ENCODE data around the gene COL2A1.

The COL2A1 gene

DNA sequence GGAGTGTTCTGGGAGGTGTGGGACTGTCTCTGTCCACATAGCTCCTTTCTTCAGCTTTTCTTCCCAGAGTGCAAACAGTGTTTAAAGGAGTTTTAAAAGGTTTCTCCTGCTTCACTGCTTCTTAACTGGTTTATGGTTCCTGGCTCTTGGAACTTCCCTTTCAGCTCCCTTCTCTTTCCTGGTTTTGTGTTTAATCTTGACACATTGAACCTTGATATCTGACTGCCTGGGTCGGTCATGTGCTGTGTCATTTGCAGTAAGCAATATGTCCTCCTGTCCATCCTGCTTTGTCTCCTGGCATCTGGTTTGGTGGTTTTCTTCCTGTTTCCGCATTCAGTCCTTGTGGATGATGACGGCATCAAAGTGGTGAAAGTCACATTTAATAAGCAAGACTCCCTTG lies 38.7 kb downstream of the COL2A1 start:
- Histone ChIP-seq H3K4me1 (ENCODE audit: insufficient read depth, low read length, severe bottlenecking) (peaks cover 29% of the 10 kb centered on the region), H2AFZ (ENCODE audit: low read length) (no peak overlapping the region), H3K36me3 (ENCODE audit: insufficient read depth, low read length) (peaks cover 60% of the 10 kb centered on the region), H3K79me2 (ENCODE audit: insufficient read depth, low read length) (no peaks in the 10 kb centered on the region), H3K4me3 (ENCODE audit: low read depth, low read length, poor library complexity, severe bottlenecking) (no peak overlapping the region), H3K4me2 (ENCODE audit: low read length) (peak overlapping the region; percentile 93; the same call in 1 of the 2 replicates), H3K9ac (ENCODE audit: low read length) (no peak overlapping the region; the same call in 1 of the 2 replicates), H4K20me1 (ENCODE audit: insufficient read depth, low read length) (no peaks in the 10 kb centered on the region), H3K27me3 (ENCODE audit: insufficient read depth, low read length) (no peaks in the 10 kb centered on the region), H3K27ac (ENCODE audit: low read depth, low read length, poor library complexity, severe bottlenecking) (no peak overlapping the region), H3K9me3 (ENCODE audit: low read length) (no peaks in the 10 kb centered on the region), H3F3A (ENCODE audit: insufficient read depth, low read length) (no peaks in the 10 kb centered on the region; the same call in 1 of the 2 replicates), H3K9me2 (ENCODE audit: low read depth, low read length) (no peaks in the 10 kb centered on the region)
- TF ChIP-seq, protein P1, sequence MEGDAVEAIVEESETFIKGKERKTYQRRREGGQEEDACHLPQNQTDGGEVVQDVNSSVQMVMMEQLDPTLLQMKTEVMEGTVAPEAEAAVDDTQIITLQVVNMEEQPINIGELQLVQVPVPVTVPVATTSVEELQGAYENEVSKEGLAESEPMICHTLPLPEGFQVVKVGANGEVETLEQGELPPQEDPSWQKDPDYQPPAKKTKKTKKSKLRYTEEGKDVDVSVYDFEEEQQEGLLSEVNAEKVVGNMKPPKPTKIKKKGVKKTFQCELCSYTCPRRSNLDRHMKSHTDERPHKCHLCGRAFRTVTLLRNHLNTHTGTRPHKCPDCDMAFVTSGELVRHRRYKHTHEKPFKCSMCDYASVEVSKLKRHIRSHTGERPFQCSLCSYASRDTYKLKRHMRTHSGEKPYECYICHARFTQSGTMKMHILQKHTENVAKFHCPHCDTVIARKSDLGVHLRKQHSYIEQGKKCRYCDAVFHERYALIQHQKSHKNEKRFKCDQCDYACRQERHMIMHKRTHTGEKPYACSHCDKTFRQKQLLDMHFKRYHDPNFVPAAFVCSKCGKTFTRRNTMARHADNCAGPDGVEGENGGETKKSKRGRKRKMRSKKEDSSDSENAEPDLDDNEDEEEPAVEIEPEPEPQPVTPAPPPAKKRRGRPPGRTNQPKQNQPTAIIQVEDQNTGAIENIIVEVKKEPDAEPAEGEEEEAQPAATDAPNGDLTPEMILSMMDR (IDR thresholded peaks at IDR 0.05; ENCODE audit: low read length) = no peak
- no peak for TF ChIP-seq EZH2 (IDR thresholded peaks at IDR 0.05; ENCODE audit: borderline replicate concordance, low read length)

DNA sequence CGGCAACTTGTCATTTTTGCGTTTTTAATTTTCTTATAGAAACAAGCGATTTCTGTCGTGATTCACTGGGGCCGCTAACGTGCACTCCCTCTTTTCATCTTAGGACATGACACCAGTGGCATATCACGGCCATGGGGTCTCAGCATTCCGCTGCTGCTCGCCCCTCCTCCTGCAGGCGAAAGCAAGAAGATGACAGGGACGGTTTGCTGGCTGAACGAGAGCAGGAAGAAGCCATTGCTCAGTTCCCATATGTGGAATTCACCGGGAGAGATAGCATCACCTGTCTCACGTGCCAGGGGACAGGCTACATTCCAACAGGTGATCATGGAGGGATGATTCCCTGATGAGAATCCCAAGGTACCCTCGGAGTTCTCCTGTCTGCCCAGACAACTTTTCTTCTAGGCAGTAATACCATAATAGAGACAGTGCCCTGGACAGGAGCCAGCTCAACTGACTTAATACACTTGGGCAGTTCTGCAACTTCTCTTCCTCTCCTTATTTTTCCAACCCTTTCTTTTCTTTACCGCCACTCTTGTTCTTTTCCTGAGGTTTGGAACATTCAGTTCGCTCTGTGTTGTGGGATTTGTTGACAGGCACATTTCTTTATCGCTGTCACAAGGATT lies 40.1 kb downstream of the COL2A1 start:
- H3K79me2 ChIP-seq (ENCODE audit: insufficient read depth, low read length) = no peaks in the 10 kb centered on the region
- no peaks in the 10 kb centered on the region for H3F3A ChIP-seq (ENCODE audit: insufficient read depth, low read length)
- no peaks in the 10 kb centered on the region for H4K20me1 ChIP-seq (ENCODE audit: insufficient read depth, low read length)
- H3K4me3 ChIP-seq (ENCODE audit: low read depth, low read length, poor library complexity, severe bottlenecking) = peak overlapping the region; percentile 69
- no peaks in the 10 kb centered on the region for H3K27me3 ChIP-seq (ENCODE audit: insufficient read depth, low read length)
- TF ChIP-seq, protein P1 (IDR thresholded peaks at IDR 0.05; ENCODE audit: low read length) = no peak
- TF ChIP-seq EZH2 (IDR thresholded peaks at IDR 0.05; ENCODE audit: borderline replicate concordance, low read length) = no peak
- peaks cover 51% of the 10 kb centered on the region for H3K36me3 ChIP-seq (ENCODE audit: insufficient read depth, low read length)
- peak overlapping the region; percentile 1; the same call in 1 of the 2 replicates for H2AFZ ChIP-seq (ENCODE audit: low read length)
- H3K4me1 ChIP-seq (ENCODE audit: insufficient read depth, low read length, severe bottlenecking) = peaks cover 29% of the 10 kb centered on the region
- H3K9ac ChIP-seq (ENCODE audit: low read length) = peak overlapping the region; percentile 77
- H3K4me2 ChIP-seq (ENCODE audit: low read length) = peak overlapping the region; percentile 93
- H3K9me3 ChIP-seq (ENCODE audit: low read length) = no peaks in the 10 kb centered on the region
- H3K27ac ChIP-seq (ENCODE audit: low read depth, low read length, poor library complexity, severe bottlenecking) = peak overlapping the region; percentile 23
- no peaks in the 10 kb centered on the region for H3K9me2 ChIP-seq (ENCODE audit: low read depth, low read length)

DNA sequence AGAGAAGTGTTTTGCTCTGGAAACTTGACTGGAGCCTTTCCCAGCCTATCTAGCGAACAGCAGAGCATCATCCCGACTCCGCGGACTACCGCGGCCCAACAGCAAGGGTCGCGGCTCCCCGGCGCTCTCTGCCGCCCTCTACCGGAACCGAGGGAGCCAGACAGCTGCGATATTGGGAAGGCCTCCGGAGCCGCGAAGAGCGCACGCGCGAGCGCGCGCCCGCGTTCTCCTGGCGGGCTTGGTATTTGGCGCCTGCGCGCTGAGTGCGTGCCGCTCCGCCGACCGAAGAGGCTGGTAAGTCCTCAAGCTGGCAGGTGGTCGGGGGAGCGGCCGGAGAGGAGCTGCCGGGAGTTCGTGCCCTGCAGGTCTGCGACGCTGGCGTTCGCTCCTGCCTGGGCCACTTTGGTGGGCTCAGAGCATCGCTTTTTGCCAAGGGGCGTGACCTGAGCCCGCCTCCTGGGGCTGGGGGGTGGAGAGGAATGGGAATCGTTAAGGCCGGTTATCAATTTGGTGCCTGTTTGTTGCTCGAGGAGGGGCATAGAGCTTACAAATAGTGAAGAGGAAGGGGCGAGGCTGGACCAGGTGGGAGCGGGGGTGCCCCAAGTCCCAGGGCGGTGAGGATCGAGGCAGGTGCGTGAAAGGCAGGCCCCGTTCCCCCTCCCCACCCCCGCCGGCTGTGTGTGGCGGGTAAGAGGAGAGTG lies 40.8 kb downstream of the COL2A1 start, which contains the start of gene TMEM106C:
Gene TMEM106C (plus strand): TSS at position 257 of the 701 bp plus-strand sequence. CDS start 641 bp downstream, outside the sequence.
- peaks cover 29% of the 10 kb centered on the region for H3K4me1 ChIP-seq (ENCODE audit: insufficient read depth, low read length, severe bottlenecking)
- peaks cover 44% of the 10 kb centered on the region for H3K36me3 ChIP-seq (ENCODE audit: insufficient read depth, low read length)
- H3K9me3 ChIP-seq (ENCODE audit: low read length) = no peaks in the 10 kb centered on the region
- no peaks in the 10 kb centered on the region for H3F3A ChIP-seq (ENCODE audit: insufficient read depth, low read length)
- no peaks in the 10 kb centered on the region for H3K27me3 ChIP-seq (ENCODE audit: insufficient read depth, low read length)
- H3K79me2 ChIP-seq (ENCODE audit: insufficient read depth, low read length) = no peaks in the 10 kb centered on the region
- TF ChIP-seq, protein P1 (IDR thresholded peaks at IDR 0.05; ENCODE audit: low read length) = peak; percentile 95
- TF ChIP-seq EZH2 (IDR thresholded peaks at IDR 0.05; ENCODE audit: borderline replicate concordance, low read length) = no peak
- H2AFZ ChIP-seq (ENCODE audit: low read length) = peak within 1 kb of the TSS; percentile 1; the same call in 1 of the 2 replicates
- peak within 1 kb of the TSS; percentile 93 for H3K4me2 ChIP-seq (ENCODE audit: low read length)
- H3K9ac ChIP-seq (ENCODE audit: low read length) = peak within 1 kb of the TSS; percentile 77
- peak within 1 kb of the TSS; percentile 23 for H3K27ac ChIP-seq (ENCODE audit: low read depth, low read length, poor library complexity, severe bottlenecking)
- H4K20me1 ChIP-seq (ENCODE audit: insufficient read depth, low read length) = no peaks in the 10 kb centered on the region
- H3K9me2 ChIP-seq (ENCODE audit: low read depth, low read length) = no peaks in the 10 kb centered on the region
- peak within 1 kb of the TSS; percentile 69 for H3K4me3 ChIP-seq (ENCODE audit: low read depth, low read length, poor library complexity, severe bottlenecking)
